UCSD-AML1 (cell line): ENCODE results near the gene GPHN.

Source experiments
- DNase-seq: peaks from one replicate; lab custom pipeline; 2025; ENCODE audit not compliant: unreplicated experiment; lab: John Stamatoyannopoulos, UW

The GPHN gene

DNA sequence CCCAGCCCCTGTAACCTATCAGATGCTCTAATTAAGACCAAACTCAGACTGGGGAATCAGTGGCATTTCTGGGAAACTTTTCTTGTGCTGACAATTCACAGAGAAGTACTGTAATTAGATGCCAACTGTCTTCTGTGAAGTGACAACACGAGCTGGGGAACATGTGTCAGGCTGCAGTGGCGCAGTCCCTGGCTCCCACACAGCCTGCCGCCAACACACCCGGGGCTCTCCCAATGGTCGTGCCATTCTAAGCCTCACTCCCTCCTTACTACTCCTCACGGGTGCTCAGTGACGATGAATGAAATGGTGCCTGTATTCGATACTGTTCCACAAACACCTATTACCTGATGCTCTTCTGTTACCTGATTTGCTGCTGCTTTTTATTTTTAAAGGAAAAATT lies 699.9 kb downstream of the GPHN start:
- no peak for DNase-seq

GRCh38 chr14:67218126-67218525 lies 710.2 kb downstream of the GPHN start:
- DNase-seq, result no peak

GRCh38 chr14:67221248-67221981 lies 713.5 kb downstream of the GPHN start:
- DNase-seq, result no peak

DNA sequence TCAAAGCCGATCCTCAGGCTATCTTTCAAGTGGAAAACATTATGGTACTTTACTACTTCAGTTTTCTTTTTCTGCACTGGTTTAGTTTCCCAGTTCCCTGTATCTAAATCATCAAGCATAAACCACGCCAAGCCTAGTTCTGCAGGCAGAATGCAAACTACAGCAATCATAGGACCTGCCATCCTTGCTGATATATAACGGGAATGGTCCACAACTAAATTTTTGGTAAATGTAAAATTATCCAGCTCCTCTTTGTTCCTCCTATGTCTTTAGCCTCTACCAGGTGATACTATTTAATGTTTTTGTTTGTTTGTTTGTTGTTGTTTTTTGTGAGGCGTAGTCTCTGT lies 714.0 kb downstream of the GPHN start:
- no peak for DNase-seq

- DNase-seq, result no peak
Measured at GRCh38 chr14:67225523-67225922, 717.6 kb downstream of the GPHN start.

DNA sequence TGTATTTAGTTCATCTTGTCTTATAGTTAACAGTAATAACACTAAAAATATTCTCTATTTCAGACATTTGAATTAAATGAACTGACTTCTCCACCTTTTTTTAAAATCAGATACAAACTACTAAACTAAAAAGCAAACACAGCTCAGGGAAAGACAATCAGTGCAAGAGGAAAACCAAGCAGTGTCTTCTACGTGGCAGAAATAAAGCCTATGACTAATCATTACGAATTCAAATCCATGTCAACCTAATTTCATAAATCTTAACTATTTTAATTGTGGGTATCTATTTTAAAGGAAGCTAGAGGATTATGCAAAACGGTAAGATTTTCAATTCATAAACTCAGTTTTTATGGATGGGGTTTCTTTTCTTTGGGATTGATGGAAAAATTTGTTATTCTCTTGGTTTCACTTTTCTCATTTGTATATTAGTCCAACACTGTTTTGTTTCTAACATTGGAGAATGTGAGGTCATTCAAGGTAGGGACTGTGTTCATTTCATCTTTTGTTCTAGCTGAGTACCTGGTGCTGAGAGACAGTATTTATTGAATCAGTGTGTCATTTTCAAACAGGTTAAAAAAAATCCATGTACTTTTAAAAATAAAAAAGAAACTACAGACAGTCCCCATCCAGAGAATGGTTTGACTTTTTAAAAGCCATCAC lies 720.5 kb downstream of the GPHN start:
- no peak for DNase-seq
